ENCODE data around the gene ATG101.

DNA sequence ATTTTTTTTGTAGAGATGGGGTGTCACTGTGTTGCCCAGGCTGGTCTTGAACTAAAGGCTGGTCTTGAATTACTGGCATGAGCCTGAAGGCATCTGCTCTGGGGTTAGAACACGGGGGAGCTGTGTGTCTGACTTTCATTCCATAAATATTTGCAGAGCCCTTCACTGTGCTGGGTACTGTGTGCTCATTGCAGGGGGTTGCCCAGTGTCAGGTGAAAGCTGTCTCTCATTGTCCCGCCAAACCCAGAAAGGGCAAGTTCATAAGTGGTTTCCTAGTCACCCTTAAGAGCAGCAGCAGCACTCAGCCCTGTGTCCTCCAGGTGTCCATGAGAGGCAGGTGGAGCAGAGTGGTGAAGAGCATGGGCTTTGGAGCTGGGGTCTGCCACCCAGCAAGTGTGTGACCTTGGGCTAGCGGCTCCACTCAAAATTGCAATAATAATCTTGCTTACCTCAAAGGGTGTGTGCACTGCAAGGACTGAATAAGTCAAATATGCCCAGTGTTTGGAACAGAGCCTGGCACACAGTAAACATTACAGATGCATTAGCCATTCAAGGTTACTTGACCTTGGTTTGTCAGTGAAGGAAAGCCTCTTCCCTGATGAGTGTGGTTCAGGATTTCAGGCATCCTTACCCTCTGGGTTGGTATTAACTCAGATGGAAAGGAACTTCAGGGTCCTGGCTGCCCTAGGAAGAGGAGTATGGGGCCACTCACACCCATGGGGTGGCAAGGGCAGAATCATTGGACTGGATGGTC is 5.4 kb downstream of the ATG101 start:
- TF ChIP-seq, protein P1, sequence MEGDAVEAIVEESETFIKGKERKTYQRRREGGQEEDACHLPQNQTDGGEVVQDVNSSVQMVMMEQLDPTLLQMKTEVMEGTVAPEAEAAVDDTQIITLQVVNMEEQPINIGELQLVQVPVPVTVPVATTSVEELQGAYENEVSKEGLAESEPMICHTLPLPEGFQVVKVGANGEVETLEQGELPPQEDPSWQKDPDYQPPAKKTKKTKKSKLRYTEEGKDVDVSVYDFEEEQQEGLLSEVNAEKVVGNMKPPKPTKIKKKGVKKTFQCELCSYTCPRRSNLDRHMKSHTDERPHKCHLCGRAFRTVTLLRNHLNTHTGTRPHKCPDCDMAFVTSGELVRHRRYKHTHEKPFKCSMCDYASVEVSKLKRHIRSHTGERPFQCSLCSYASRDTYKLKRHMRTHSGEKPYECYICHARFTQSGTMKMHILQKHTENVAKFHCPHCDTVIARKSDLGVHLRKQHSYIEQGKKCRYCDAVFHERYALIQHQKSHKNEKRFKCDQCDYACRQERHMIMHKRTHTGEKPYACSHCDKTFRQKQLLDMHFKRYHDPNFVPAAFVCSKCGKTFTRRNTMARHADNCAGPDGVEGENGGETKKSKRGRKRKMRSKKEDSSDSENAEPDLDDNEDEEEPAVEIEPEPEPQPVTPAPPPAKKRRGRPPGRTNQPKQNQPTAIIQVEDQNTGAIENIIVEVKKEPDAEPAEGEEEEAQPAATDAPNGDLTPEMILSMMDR (IDR thresholded peaks at IDR 0.05), result no peak
- TF ChIP-seq EZH2phosphoT487 (IDR thresholded peaks at IDR 0.05) (no peak), EZH2 (IDR thresholded peaks at IDR 0.05) (no peak)

Measured in neural progenitor cell (in vitro differentiated cells).